HCT116 (cell line): ENCODE measurements around the gene AP3D1.

Source experiments
- CEBPB ChIP-seq: IDR thresholded peaks from 2 replicates; pipeline ENCODE4 v1.6.1; 2012; ENCODE audit warnings: low read depth
- CTCF ChIP-seq, 3 experiments: fragments of 200-600 bp in 1 of 3; sonication (generic) in 1 of 3; IDR thresholded peaks in 2 of 3; conservative IDR thresholded peaks in 1 of 3; 2 replicates each; pipeline ENCODE4 v1.5.1; 2012 to 2017; ENCODE audit warnings: low read depth in 2 of 3, low read length in 2 of 3, antibody characterized with exemption in 1 of 3, borderline replicate concordance in 1 of 3, control low read depth in 1 of 3, mild to moderate bottlenecking in 1 of 3, mixed read lengths in 1 of 3, mixed run types in 1 of 3, moderate library complexity in 1 of 3; ENCODE audit not compliant: insufficient read depth in 1 of 3
- EZH2 ChIP-seq: fragments of 200-600 bp; sonication (generic); IDR thresholded peaks from 2 replicates; pipeline ENCODE4 v1.6.1; 2017; ENCODE audit warnings: antibody characterized with exemption, mixed run types
- EZH2phosphoT487 ChIP-seq: fragments of 200-600 bp; IDR thresholded peaks from 2 replicates; pipeline ENCODE4 v1.6.1; 2018; ENCODE audit warnings: antibody characterized with exemption, borderline replicate concordance
- JUND ChIP-seq: IDR thresholded peaks from 2 replicates; pipeline ENCODE4 v1.6.1; 2012
- POLR2A ChIP-seq: IDR thresholded peaks from 2 replicates; pipeline ENCODE4 v1.7.0; 2011; ENCODE audit warnings: borderline replicate concordance; ENCODE audit not compliant: insufficient read depth, insufficient read length; ENCODE audit errors: extremely low read depth
- POLR2AphosphoS5 ChIP-seq: IDR thresholded peaks from 2 replicates; pipeline ENCODE4 v1.6.1; 2011; ENCODE audit warnings: mild to moderate bottlenecking, low read depth, low read length, moderate library complexity
- RAD21 ChIP-seq: IDR thresholded peaks from 2 replicates; pipeline ENCODE4 v1.6.1; 2012; ENCODE audit warnings: low read depth, mild to moderate bottlenecking
- TCF7L2 ChIP-seq: IDR thresholded peaks from 2 replicates; pipeline ENCODE4 v1.7.0; 2011; ENCODE audit warnings: borderline replicate concordance, inconsistent platforms; ENCODE audit not compliant: insufficient read depth, insufficient read length; ENCODE audit errors: extremely low read depth
- ZNF274 ChIP-seq: fragments of 200-500 bp; sonication (Bioruptor generic); IDR thresholded peaks from 2 replicates; pipeline ENCODE4 v1.6.1; 2014; ENCODE audit warnings: mild to moderate bottlenecking, low read depth, low read length, inconsistent platforms

- TF ChIP-seq EZH2 (no peak), CTCF (IDR thresholded peaks at IDR 0.05 in 2 of 3, conservative IDR thresholded peaks at IDR 0.05 in 1 of 3; ENCODE audit: borderline replicate concordance in 1 of 3, insufficient read depth in 1 of 3, low read depth in 2 of 3, low read length in 2 of 3) (no peak), POLR2AphosphoS5 (no peak), RAD21 (no peak), EZH2phosphoT487 (no peak), JUND (no peak), POLR2A (no peak), CEBPB (no peak), ZNF274 (no peak), TCF7L2 (no peak)
Measured at GRCh38 chr19:2113439-2114211, 37.7 kb downstream of the AP3D1 start.
